HG03565 (cell line): ENCODE data around the gene SOX21.

Source experiments
- ATAC-seq: cut with Tn5 transposase; IDR thresholded peaks from one replicate; pipeline ENCODE4 v1.9.1; 2021; ENCODE audit warnings: mild to moderate bottlenecking, moderate library complexity; ENCODE audit not compliant: unreplicated experiment

SOX21 gene

GRCh38 chr13:94709001-94709834 lies 3.1 kb downstream of the SOX21 start:
- ATAC-seq, result no peak

GRCh38 chr13:94708031-94708859 lies 4.1 kb downstream of the SOX21 start:
- no peak for ATAC-seq

GRCh38 chr13:94707400-94708021 lies 4.8 kb downstream of the SOX21 start:
- no peak for ATAC-seq

GRCh38 chr13:94706843-94707399 lies 5.4 kb downstream of the SOX21 start:
- ATAC-seq, result no peak

- ATAC-seq, result no peak
Observed at GRCh38 chr13:94706101-94706842, 6.1 kb downstream of the SOX21 start.

- ATAC-seq, result no peak
Observed at GRCh38 chr13:94705081-94706030, 7.0 kb downstream of the SOX21 start.

- no peak for ATAC-seq
Observed at GRCh38 chr13:94704377-94705080, 7.8 kb downstream of the SOX21 start.

GRCh38 chr13:94703721-94704314 lies 8.5 kb downstream of the SOX21 start:
- no peak for ATAC-seq

GRCh38 chr13:94703271-94703670 lies 9.1 kb downstream of the SOX21 start:
- ATAC-seq, result no peak

GRCh38 chr13:94702181-94703041 lies 9.9 kb downstream of the SOX21 start:
- ATAC-seq, result no peak

- ATAC-seq, result no peak
Observed at GRCh38 chr13:94701313-94702180, 10.8 kb downstream of the SOX21 start.

- no peak for ATAC-seq
Observed at GRCh38 chr13:94700536-94700935, 11.8 kb downstream of the SOX21 start.

GRCh38 chr13:94700051-94700535 lies 12.3 kb downstream of the SOX21 start:
- no peak for ATAC-seq

GRCh38 chr13:94696171-94696570 lies 16.2 kb downstream of the SOX21 start:
- no peak for ATAC-seq

GRCh38 chr13:94692030-94692429 lies 20.3 kb downstream of the SOX21 start:
- no peak for ATAC-seq

- ATAC-seq, result no peak
Observed at GRCh38 chr13:94683409-94683808, 28.9 kb downstream of the SOX21 start.
